ENCODE measurements around the gene FGD5. TPM values are rescaled to one million over a fixed set of nuclear protein-coding genes. Genes with fewer than 3 reads are reported as not detected.

The FGD5 gene
- total and polyA plus RNA-seq, 9 of the 15 experiments (the other 6 are each of a cell fraction or from before 2014, with no cell fraction given) = 0.18 TPM; not detected in 8

DNA sequence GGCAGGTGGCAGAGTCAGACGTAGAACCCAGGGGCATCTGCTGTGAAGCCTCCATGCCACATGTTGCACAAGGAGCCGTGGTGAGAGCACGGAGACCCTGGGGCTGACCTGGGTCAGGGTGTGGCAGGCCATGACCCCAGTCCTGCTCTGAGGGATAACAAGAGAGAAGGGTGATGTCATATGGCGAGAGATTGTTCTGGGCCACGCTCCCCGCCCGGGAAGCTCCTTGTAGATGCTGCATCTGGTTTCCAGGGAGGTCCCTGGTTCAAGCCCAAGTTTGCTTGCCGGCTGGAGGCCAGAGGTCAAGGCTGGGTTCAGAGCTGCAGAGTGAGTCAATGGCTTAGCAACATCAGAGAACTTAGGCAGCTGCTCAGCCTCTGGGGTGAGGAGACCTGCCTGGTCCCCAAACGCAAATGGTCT, 17.3 kb downstream of the FGD5 start (continued):
- TF ChIP-seq ZNF274 (IDR thresholded peaks at IDR 0.05; ENCODE audit: borderline replicate concordance, low read depth, low read length) (no peak), SMARCA5 (IDR thresholded peaks at IDR 0.05) (no peak), CBFA2T2 (conservative IDR thresholded peaks at IDR 0.05) (peak; percentile 81), MTF1 (CRISPR knock-in tag; IDR thresholded peaks at IDR 0.05; ENCODE audit: borderline replicate concordance) (no peak), SMARCB1 (IDR thresholded peaks at IDR 0.05; ENCODE audit: insufficient read length, low read depth) (no peak), ZNF445 (CRISPR knock-in tag; IDR thresholded peaks at IDR 0.05; ENCODE audit: low read depth) (no peak), CBX3 (IDR thresholded peaks at IDR 0.05; ENCODE audit: borderline replicate concordance in 1 of 2, low read length in 2 of 2) (peak in 1 of 2 experiments; percentile 52; a peak in 1 of 3 replicates), MYBL2 (IDR thresholded peaks at IDR 0.05; ENCODE audit: low read depth) (no peak), MYBL2 (CRISPR knock-in tag; IDR thresholded peaks at IDR 0.05; ENCODE audit: borderline replicate concordance) (no peak), ZNF282 (CRISPR knock-in tag; IDR thresholded peaks at IDR 0.05) (no peak), ZNF76 (CRISPR knock-in tag; IDR thresholded peaks at IDR 0.05; ENCODE audit: borderline replicate concordance) (no peak), FOSL1 (tag; conservative IDR thresholded peaks at IDR 0.05) (peak; percentile 56), SUPT5H (IDR thresholded peaks at IDR 0.05) (no peak), NUFIP1 (IDR thresholded peaks at IDR 0.05; ENCODE audit: partially characterized antibody) (no peak)
- TF ChIP-seq, protein P1, sequence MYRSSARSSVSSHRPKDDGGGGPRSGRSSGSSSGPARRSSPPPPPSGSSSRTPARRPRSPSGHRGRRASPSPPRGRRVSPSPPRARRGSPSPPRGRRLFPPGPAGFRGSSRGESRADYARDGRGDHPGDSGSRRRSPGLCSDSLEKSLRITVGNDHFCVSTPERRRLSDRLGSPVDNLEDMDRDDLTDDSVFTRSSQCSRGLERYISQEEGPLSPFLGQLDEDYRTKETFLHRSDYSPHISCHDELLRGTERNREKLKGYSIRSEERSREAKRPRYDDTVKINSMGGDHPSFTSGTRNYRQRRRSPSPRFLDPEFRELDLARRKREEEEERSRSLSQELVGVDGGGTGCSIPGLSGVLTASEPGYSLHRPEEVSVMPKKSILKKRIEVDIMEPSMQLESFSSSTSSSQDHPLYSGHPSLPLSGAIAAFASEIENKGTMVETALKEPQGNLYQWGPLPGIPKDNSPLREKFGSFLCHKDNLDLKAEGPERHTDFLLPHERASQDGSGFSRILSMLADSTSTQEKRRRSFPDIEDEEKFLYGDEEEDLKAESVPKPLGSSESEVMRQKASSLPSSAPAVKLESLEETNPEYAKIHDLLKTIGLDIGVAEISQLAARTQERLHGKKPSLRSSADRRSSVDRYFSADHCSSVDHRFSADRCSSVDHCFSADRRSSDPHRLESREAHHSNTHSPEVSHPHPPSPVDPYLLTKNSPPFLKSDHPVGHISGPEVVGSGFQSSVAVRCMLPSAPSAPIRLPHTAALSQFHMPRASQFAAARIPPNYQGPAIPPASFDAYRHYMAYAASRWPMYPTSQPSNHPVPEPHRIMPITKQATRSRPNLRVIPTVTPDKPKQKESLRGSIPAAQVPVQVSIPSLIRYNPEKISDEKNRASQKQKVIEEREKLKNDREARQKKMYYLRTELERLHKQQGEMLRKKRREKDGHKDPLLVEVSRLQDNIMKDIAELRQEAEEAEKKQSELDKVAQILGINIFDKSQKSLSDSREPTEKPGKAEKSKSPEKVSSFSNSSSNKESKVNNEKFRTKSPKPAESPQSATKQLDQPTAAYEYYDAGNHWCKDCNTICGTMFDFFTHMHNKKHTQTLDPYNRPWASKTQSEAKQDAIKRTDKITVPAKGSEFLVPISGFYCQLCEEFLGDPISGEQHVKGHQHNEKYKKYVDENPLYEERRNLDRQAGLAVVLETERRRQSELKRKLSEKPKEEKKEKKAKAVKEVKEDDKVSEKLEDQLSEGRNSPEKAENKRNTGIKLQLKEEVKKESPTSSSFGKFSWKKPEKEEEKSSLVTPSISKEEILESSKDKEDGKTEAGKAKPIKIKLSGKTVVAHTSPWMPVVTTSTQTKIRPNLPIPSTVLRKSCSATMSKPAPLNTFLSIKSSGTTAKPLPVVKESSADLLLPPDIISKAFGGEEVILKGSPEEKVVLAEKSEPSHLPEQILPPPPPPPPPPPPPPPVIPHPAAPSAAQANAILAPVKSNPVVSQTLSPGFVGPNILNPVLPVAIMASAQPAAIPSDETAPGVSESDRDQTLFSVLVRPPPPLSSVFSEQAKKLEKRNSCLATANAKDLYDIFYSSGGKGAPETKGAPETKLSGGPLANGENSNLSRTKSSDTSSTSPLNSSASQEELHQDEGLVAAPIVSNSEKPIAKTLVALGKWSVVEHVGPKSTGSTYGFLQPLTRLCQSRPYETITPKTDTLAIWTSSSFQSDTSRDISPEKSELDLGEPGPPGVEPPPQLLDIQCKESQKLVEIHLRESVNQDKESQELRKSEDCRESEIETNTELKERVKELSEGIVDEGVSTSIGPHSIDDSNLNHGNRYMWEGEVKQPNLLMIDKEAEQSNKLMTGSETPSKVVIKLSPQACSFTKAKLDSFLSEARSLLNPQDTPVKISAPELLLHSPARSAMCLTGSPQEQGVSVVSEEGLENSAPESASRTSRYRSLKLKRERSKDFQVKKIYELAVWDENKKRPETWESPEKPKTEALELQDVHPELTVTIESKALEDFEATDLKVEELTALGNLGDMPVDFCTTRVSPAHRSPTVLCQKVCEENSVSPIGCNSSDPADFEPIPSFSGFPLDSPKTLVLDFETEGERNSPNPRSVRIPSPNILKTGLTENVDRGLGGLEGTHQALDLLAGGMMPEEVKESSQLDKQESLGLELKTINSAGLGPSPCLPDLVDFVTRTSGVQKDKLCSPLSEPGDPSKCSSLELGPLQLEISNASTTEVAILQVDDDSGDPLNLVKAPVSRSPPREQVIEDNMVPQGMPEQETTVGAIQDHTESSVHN (IDR thresholded peaks at IDR 0.05; ENCODE audit: borderline replicate concordance in 1 of 2, low read depth in 1 of 2) = no peak

All from K562 (cell line).